ENCODE results near the gene MRAS. TPM values are rescaled to one million over a fixed set of nuclear protein-coding genes. Genes with fewer than 3 reads are reported as not detected.
A peak's percentile ranks its signal among the peaks of the same experiment; 100 is the strongest.
"Not testable (repeated sequence)": the region's sequence is repeated elsewhere in the genome, so short reads cannot be mapped to it uniquely, and the experiment has no call there.

The MRAS gene
- total RNA-seq, 1 donor from 2014 or later, result 41.5 TPM

GRCh38 chr3:138412821-138413551 is 64.6 kb downstream of the MRAS start:
- H3K27ac Mint-ChIP-seq (ENCODE audit: unreplicated experiment), result no peak overlapping the region
- H3K9me3 Mint-ChIP-seq (ENCODE audit: unreplicated experiment), result no peaks in the 10 kb centered on the region
- H3K36me3 Mint-ChIP-seq (ENCODE audit: unreplicated experiment), result no peaks in the 10 kb centered on the region
- no peak for DNase-seq
- no peak overlapping the region for H3K4me3 Mint-ChIP-seq (ENCODE audit: unreplicated experiment)
- peaks cover 2% of the 10 kb centered on the region for H3K27me3 Mint-ChIP-seq (ENCODE audit: unreplicated experiment)
- no peak for TF ChIP-seq CTCF (IDR thresholded peaks at IDR 0.05; ENCODE audit: partially characterized antibody, unreplicated experiment)
- peaks cover 7% of the 10 kb centered on the region for H3K4me1 Mint-ChIP-seq (ENCODE audit: low read depth, unreplicated experiment)

DNA sequence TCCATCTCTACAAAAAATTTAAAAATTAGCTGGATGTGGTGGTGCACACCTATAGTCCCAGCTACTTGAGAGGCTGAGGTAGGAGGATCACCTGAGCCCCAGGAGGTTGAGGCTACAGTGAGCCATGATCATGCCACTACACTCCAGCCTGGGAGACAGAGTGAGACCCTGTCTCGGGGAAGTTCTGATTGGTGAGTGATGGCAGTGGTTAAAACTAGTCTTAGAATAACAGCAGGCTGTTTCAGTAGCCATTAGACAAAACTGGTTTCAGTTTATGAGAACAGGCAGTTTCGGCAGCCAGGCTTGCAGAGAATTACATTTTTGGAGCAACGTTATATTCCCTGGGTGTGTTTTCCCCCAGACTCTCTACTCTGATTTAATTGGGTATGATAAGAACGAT is 67.9 kb downstream of the MRAS start:
- not testable (repeated sequence) for H3K4me3 Mint-ChIP-seq (ENCODE audit: unreplicated experiment); H3K27me3 Mint-ChIP-seq (ENCODE audit: unreplicated experiment); H3K9me3 Mint-ChIP-seq (ENCODE audit: unreplicated experiment); DNase-seq; H3K4me1 Mint-ChIP-seq (ENCODE audit: low read depth, unreplicated experiment); H3K36me3 Mint-ChIP-seq (ENCODE audit: unreplicated experiment); H3K27ac Mint-ChIP-seq (ENCODE audit: unreplicated experiment)

GRCh38 chr3:138417559-138417982 is 69.2 kb downstream of the MRAS start:
- TF ChIP-seq CTCF (IDR thresholded peaks at IDR 0.05; ENCODE audit: partially characterized antibody, unreplicated experiment), result peak; percentile 81
- no peak overlapping the region for H3K27ac Mint-ChIP-seq (ENCODE audit: unreplicated experiment)
- H3K9me3 Mint-ChIP-seq (ENCODE audit: unreplicated experiment), result peaks cover 2% of the 10 kb centered on the region
- no peaks in the 10 kb centered on the region for H3K4me1 Mint-ChIP-seq (ENCODE audit: low read depth, unreplicated experiment)
- no peaks in the 10 kb centered on the region for H3K36me3 Mint-ChIP-seq (ENCODE audit: unreplicated experiment)
- DNase-seq, result peak; percentile 85
- no peak overlapping the region for H3K4me3 Mint-ChIP-seq (ENCODE audit: unreplicated experiment)
- no peaks in the 10 kb centered on the region for H3K27me3 Mint-ChIP-seq (ENCODE audit: unreplicated experiment)

GRCh38 chr3:138418601-138419206 is 70.3 kb downstream of the MRAS start:
- Mint-ChIP-seq H3K4me3 (ENCODE audit: unreplicated experiment) (no peak overlapping the region), H3K27ac (ENCODE audit: unreplicated experiment) (no peak overlapping the region), H3K27me3 (ENCODE audit: unreplicated experiment) (no peaks in the 10 kb centered on the region), H3K4me1 (ENCODE audit: low read depth, unreplicated experiment) (no peaks in the 10 kb centered on the region), H3K9me3 (ENCODE audit: unreplicated experiment) (peaks cover 2% of the 10 kb centered on the region), H3K36me3 (ENCODE audit: unreplicated experiment) (no peaks in the 10 kb centered on the region)
- no peak for TF ChIP-seq CTCF (IDR thresholded peaks at IDR 0.05; ENCODE audit: partially characterized antibody, unreplicated experiment)
- DNase-seq, result no peak

DNA sequence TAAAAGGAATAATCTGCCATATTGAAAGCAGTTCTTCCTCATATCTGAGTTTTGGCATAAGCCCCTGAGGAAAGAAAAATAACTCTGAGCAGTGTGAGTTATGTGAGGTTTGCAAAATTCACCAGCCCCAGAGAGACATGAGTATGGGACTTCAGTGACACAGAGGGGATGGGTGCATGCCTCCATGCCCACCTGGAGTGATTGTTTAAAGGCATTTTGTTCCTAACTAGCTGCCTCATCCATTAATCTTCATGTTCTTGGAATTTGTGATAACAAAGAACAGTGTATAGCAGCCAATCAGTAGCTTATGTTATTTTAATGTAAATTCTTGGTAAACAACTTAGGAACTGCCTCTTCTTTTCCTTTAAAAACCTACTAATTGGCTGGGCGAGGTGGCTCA is 74.9 kb downstream of the MRAS start:
- no peak for TF ChIP-seq CTCF (IDR thresholded peaks at IDR 0.05; ENCODE audit: partially characterized antibody, unreplicated experiment)
- Mint-ChIP-seq H3K27ac (ENCODE audit: unreplicated experiment) (no peak overlapping the region), H3K9me3 (ENCODE audit: unreplicated experiment) (peaks cover 2% of the 10 kb centered on the region), H3K4me1 (ENCODE audit: low read depth, unreplicated experiment) (no peaks in the 10 kb centered on the region), H3K27me3 (ENCODE audit: unreplicated experiment) (no peaks in the 10 kb centered on the region), H3K4me3 (ENCODE audit: unreplicated experiment) (no peak overlapping the region), H3K36me3 (ENCODE audit: unreplicated experiment) (no peaks in the 10 kb centered on the region)
- DNase-seq, result no peak

Measured in glutamatergic neuron (in vitro differentiated cells).